ENCODE measurements around the gene ARL5A. TPM values are rescaled to one million over a fixed set of nuclear protein-coding genes. Genes with fewer than 3 reads are reported as not detected.

Gene ARL5A
- total RNA-seq, 2 experiments from 2014 or later: 78.1 to 91.4 TPM

GRCh38 chr2:151845884-151846283 is 17.7 kb upstream of the ARL5A start:
- ChIA-PET CTCF (ENCODE audit: unreplicated experiment) (interaction anchor here (1.6 kb wide), 1 partner anchor 17 kb away, joined by 10 read pairs; the partner anchor contains the start of gene ARL5A), POLR2A (interaction anchor here (0.7 to 2.8 kb wide), 17 partner anchors 8 to 929 kb away, joined by 3 to 23 read pairs (median 4); partner anchors contain the start of gene ARL5A)
- Histone ChIP-seq H3K4me2 (ENCODE audit: low read length) (no peak overlapping the region), H4K20me1 (ENCODE audit: insufficient read depth, low read length) (no peaks in the 10 kb centered on the region), H2AFZ (ENCODE audit: low read length) (peak overlapping the region; percentile 36; the same call in 1 of the 2 replicates), H3K79me2 (ENCODE audit: insufficient read depth, low read depth, low read length) (no peaks in the 10 kb centered on the region), H3K9me3 (ENCODE audit: low read length) (no peaks in the 10 kb centered on the region), H3K27ac (ENCODE audit: low read depth, low read length, poor library complexity, severe bottlenecking) (no peak overlapping the region), H3K4me3 (ENCODE audit: low read depth, low read length, poor library complexity, severe bottlenecking) (no peak overlapping the region), H3K9me2 (ENCODE audit: insufficient read depth, low read length) (no peaks in the 10 kb centered on the region), H3K4me1 (ENCODE audit: insufficient read depth, low read length, poor library complexity, severe bottlenecking) (peaks cover 40% of the 10 kb centered on the region), H3K36me3 (ENCODE audit: insufficient read depth, low read length) (no peaks in the 10 kb centered on the region)
- no TSS peak for BruUV-seq (replicated peaks)
- TF ChIP-seq CTCF (conservative IDR thresholded peaks at IDR 0.05; ENCODE audit: low read length) (no peak), EZH2phosphoT487 (IDR thresholded peaks at IDR 0.05; ENCODE audit: borderline replicate concordance, low read depth, low read length) (no peak)
- intact Hi-C loops (cut with micrococcal nuclease; ENCODE audit: unreplicated experiment): no loop called here
- no peak for DNase-seq (ENCODE audit: low spot score)

DNA sequence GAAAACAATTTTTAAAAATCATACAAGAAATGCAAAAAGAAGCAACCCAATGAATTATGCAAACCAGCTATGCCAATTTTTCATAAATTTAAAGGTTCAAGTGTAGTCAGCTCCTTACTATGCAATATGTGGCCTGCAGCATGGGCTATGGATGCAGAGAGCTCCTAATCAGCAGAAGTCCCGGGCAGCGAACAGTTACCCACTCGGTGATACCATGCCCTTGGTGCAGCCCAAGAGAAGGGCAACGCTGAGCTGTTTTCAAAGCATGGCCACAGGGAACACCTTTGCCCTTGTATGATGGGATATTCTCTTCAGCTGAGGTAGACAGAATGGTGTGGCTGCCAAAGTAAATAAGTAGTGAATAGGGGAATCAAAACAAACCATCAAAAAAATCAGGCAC is 17.3 kb upstream of the ARL5A start:
- DNase-seq (ENCODE audit: low spot score): no peak
- Histone ChIP-seq H3K4me2 (ENCODE audit: low read length) (no peak overlapping the region), H3K9me2 (ENCODE audit: insufficient read depth, low read length) (no peaks in the 10 kb centered on the region), H4K20me1 (ENCODE audit: insufficient read depth, low read length) (no peaks in the 10 kb centered on the region), H3K9me3 (ENCODE audit: low read length) (no peaks in the 10 kb centered on the region), H3K79me2 (ENCODE audit: insufficient read depth, low read depth, low read length) (no peaks in the 10 kb centered on the region), H3K27ac (ENCODE audit: low read depth, low read length, poor library complexity, severe bottlenecking) (no peak overlapping the region), H3K4me3 (ENCODE audit: low read depth, low read length, poor library complexity, severe bottlenecking) (no peak overlapping the region), H3K36me3 (ENCODE audit: insufficient read depth, low read length) (no peaks in the 10 kb centered on the region), H3K4me1 (ENCODE audit: insufficient read depth, low read length, poor library complexity, severe bottlenecking) (peaks cover 44% of the 10 kb centered on the region), H2AFZ (ENCODE audit: low read length) (peak overlapping the region; percentile 36; the same call in 1 of the 2 replicates)
- POLR2A ChIA-PET: interaction anchor here (0.7 to 2.8 kb wide), 15 partner anchors 8 to 574 kb away, joined by 3 to 23 read pairs (median 4); partner anchors contain the start of gene ARL5A
- intact Hi-C loops (cut with micrococcal nuclease; ENCODE audit: unreplicated experiment): no loop called here
- no peak for TF ChIP-seq CTCF (conservative IDR thresholded peaks at IDR 0.05; ENCODE audit: low read length)
- TF ChIP-seq EZH2phosphoT487 (IDR thresholded peaks at IDR 0.05; ENCODE audit: borderline replicate concordance, low read depth, low read length): no peak
- no TSS peak for BruUV-seq (replicated peaks)
- CTCF ChIA-PET (ENCODE audit: unreplicated experiment): interaction anchor here (1.6 kb wide), 1 partner anchor 16 kb away, joined by 10 read pairs; the partner anchor contains the start of gene ARL5A

DNA sequence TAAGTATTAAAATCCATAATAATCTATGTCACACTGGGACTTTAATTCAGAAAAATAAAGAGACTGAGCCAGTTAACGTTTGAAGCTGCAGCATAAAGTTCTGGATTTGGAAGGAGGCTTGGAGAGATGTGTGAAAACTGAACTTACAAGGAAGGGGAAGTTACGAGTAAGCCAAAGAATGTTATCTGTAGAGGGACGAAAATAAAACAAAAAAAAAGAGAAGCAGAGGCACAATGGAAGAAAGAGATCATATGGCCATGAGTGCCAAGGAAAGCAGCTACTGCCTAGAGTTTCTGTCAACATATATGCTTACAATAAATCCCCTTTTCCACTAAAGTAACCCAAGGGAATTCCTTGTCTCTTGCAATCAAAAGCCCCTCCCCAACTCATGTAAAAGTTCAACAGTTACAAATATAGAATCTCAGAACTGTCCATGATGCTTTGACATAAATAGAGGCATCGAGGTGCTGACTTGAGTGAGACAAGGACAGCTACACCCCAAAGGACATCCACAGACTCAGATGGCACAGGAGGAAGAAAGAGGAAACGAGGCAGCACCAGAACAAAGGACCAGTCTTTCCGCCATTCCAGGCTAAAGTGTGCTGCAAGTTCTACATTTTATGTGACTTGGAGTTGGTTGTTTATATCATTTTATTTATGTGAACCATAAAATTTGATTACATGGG is 16.1 kb upstream of the ARL5A start:
- no peak for TF ChIP-seq CTCF (conservative IDR thresholded peaks at IDR 0.05; ENCODE audit: low read length)
- no peak for TF ChIP-seq EZH2phosphoT487 (IDR thresholded peaks at IDR 0.05; ENCODE audit: borderline replicate concordance, low read depth, low read length)

More for the DNA sequence above, 16.1 kb upstream of the ARL5A start:
- ChIA-PET POLR2A (no interaction called here), CTCF (ENCODE audit: unreplicated experiment) (no interaction called here)
- Histone ChIP-seq H3K27ac (ENCODE audit: low read depth, low read length, poor library complexity, severe bottlenecking) (no peak overlapping the region), H3K79me2 (ENCODE audit: insufficient read depth, low read depth, low read length) (no peaks in the 10 kb centered on the region), H2AFZ (ENCODE audit: low read length) (peak overlapping the region; percentile 62), H3K9me3 (ENCODE audit: low read length) (no peaks in the 10 kb centered on the region), H3K36me3 (ENCODE audit: insufficient read depth, low read length) (no peaks in the 10 kb centered on the region), H3K4me1 (ENCODE audit: insufficient read depth, low read length, poor library complexity, severe bottlenecking) (peaks cover 54% of the 10 kb centered on the region), H3K4me3 (ENCODE audit: low read depth, low read length, poor library complexity, severe bottlenecking) (no peak overlapping the region), H4K20me1 (ENCODE audit: insufficient read depth, low read length) (no peaks in the 10 kb centered on the region), H3K9me2 (ENCODE audit: insufficient read depth, low read length) (no peaks in the 10 kb centered on the region), H3K4me2 (ENCODE audit: low read length) (no peak overlapping the region)
- no TSS peak for BruUV-seq (replicated peaks)
- intact Hi-C loops (cut with micrococcal nuclease; ENCODE audit: unreplicated experiment): no loop called here
- no peak for DNase-seq (ENCODE audit: low spot score)
